Neural cell (in vitro differentiated cells): Measurements from ENCODE around the gene CACNA1H. TPM values are rescaled to one million over a fixed set of nuclear protein-coding genes. Genes with fewer than 3 reads are reported as not detected.

Experiments
- H2AFZ ChIP-seq: fragments of 200-600, 300-800 bp; sonication (generic), shearing (Covaris generic); 2 replicates; pipeline ENCODE4 v1.6.0; 2014; ENCODE audit warnings: low read depth, mild to moderate bottlenecking, antibody characterized with exemption, low read length, moderate library complexity
- H3F3A ChIP-seq: fragments of 200-600 bp; shearing (Covaris generic); 2 replicates; pipeline ENCODE4 v1.6.1; 2016; ENCODE audit warnings: mild to moderate bottlenecking, moderate library complexity, mixed read lengths, antibody characterized with exemption, low read length; ENCODE audit not compliant: insufficient read depth, poor library complexity, severe bottlenecking
- H3K27ac ChIP-seq: fragments of 200-600, 300-800 bp; sonication (generic), shearing (Covaris generic); 2 replicates; pipeline ENCODE4 v1.5.1; 2014; ENCODE audit warnings: mild to moderate bottlenecking, low read length, moderate library complexity
- H3K27me3 ChIP-seq: fragments of 300-800, 200-600 bp; sonication (generic), shearing (Covaris generic); 2 replicates; pipeline ENCODE4 v1.6.0; 2014; ENCODE audit warnings: mild to moderate bottlenecking, low read depth, low read length, moderate library complexity; ENCODE audit not compliant: insufficient read depth
- H3K36me3 ChIP-seq: fragments of 300-800, 200-600 bp; sonication (generic), shearing (Covaris generic); 2 replicates; pipeline ENCODE4 v1.5.1; 2014; ENCODE audit warnings: mild to moderate bottlenecking, antibody characterized with exemption, low read length, moderate library complexity; ENCODE audit not compliant: insufficient read depth
- H3K4me2 ChIP-seq: fragments of 300-800, 200-600 bp; sonication (generic), shearing (Covaris generic); 2 replicates; pipeline ENCODE4 v1.6.0; 2014; ENCODE audit warnings: mild to moderate bottlenecking, low read length
- H3K4me3 ChIP-seq: fragments of 300-800, 200-600 bp; sonication (generic), shearing (Covaris generic); 2 replicates; pipeline ENCODE4 v1.5.1; 2014; ENCODE audit warnings: mild to moderate bottlenecking, low read length, moderate library complexity
- H3K79me2 ChIP-seq: fragments of 200-600 bp; shearing (Covaris generic); replicated peaks from 2 replicates; pipeline ENCODE4 v1.6.0; 2014; ENCODE audit warnings: mild to moderate bottlenecking, low read length, moderate library complexity; ENCODE audit not compliant: insufficient read depth
- H3K9ac ChIP-seq: fragments of 300-800, 200-600 bp; sonication (generic), shearing (Covaris generic); 2 replicates; pipeline ENCODE4 v1.6.1; 2016; ENCODE audit warnings: mild to moderate bottlenecking, low read length, mixed read lengths
- H3K9me2 ChIP-seq: fragments of 200-600 bp; shearing (Covaris generic); 2 replicates; pipeline ENCODE4 v1.6.1; 2016; ENCODE audit warnings: mild to moderate bottlenecking, low read length, mixed read lengths; ENCODE audit not compliant: insufficient read depth
- H3K9me3 ChIP-seq: fragments of 200-600, 300-800 bp; sonication (generic), shearing (Covaris generic); 2 replicates; pipeline ENCODE4 v1.6.1; 2016; ENCODE audit warnings: mild to moderate bottlenecking, mixed run types, low read length, moderate library complexity, mixed read lengths
- H4K20me1 ChIP-seq: fragments of 200-600 bp; shearing (Covaris generic); 2 replicates; pipeline ENCODE4 v1.6.1; 2016; ENCODE audit warnings: mild to moderate bottlenecking, mixed run types; ENCODE audit not compliant: insufficient read depth
- CTCF ChIP-seq: fragments of 450-650 bp; IDR thresholded peaks from 2 replicates; pipeline ENCODE4 v1.5.1; 2014; ENCODE audit warnings: antibody characterized with exemption, mild to moderate bottlenecking, moderate library complexity; ENCODE audit not compliant: poor library complexity, severe bottlenecking
- EP300 ChIP-seq: fragments of 450-650 bp; conservative IDR thresholded peaks from 2 replicates; pipeline ENCODE4 v1.6.1; 2014; ENCODE audit warnings: antibody characterized with exemption, mild to moderate bottlenecking, moderate library complexity; ENCODE audit not compliant: poor library complexity, severe bottlenecking
- EZH2 ChIP-seq: fragments of 200-600, 300-800 bp; shearing (Covaris generic), sonication (generic); IDR thresholded peaks from 2 replicates; pipeline ENCODE4 v1.6.1; 2014; ENCODE audit warnings: antibody characterized with exemption, low read length, borderline replicate concordance, mild to moderate bottlenecking; ENCODE audit not compliant: insufficient read depth, poor library complexity, severe bottlenecking
- MXI1 ChIP-seq: fragments of 450-650 bp; conservative IDR thresholded peaks from 2 replicates; pipeline ENCODE4 v1.6.1; 2014; ENCODE audit warnings: antibody characterized with exemption, mild to moderate bottlenecking; ENCODE audit not compliant: poor library complexity, severe bottlenecking
- POLR2AphosphoS5 ChIP-seq: IDR thresholded peaks from 2 replicates; pipeline ENCODE4 v1.6.1; 2012
- RAD21 ChIP-seq: fragments of 450-650 bp; conservative IDR thresholded peaks from 2 replicates; pipeline ENCODE4 v1.6.1; 2014; ENCODE audit warnings: antibody characterized with exemption, mild to moderate bottlenecking, moderate library complexity
- REST ChIP-seq: IDR thresholded peaks from 2 replicates; pipeline ENCODE4 v1.6.1; 2012; ENCODE audit warnings: borderline replicate concordance
- SMC3 ChIP-seq: fragments of 450-650 bp; conservative IDR thresholded peaks from 2 replicates; pipeline ENCODE4 v1.6.1; 2014; ENCODE audit warnings: antibody characterized with exemption, mild to moderate bottlenecking, moderate library complexity; ENCODE audit not compliant: poor library complexity
- TAF1 ChIP-seq: IDR thresholded peaks from 2 replicates; pipeline ENCODE4 v1.6.1; 2012; ENCODE audit warnings: low read depth
- polyA plus RNA-seq: library from polyadenylated mRNA; depleted of rRNA; stranded (reverse); fragments of >200 nt; gene quantifications from 2 replicates; pipeline ENCODE4 v1.2.3, GENCODE V29; 2014

CACNA1H gene
- polyA plus RNA-seq, 1 donor from 2014 or later, result 27.7 TPM

- Histone ChIP-seq H3K79me2 (no peaks in the 10 kb centered on the region), H2AFZ (no peak overlapping the region), H3K4me3 (no peak overlapping the region), H4K20me1 (no peaks in the 10 kb centered on the region), H3K9me2 (no peaks in the 10 kb centered on the region), H3F3A (no peaks in the 10 kb centered on the region), H3K9me3 (no peaks in the 10 kb centered on the region), H3K27ac (no peak overlapping the region), H3K36me3 (no peaks in the 10 kb centered on the region), H3K27me3 (no peaks in the 10 kb centered on the region), H3K4me2 (no peak overlapping the region), H3K9ac (no peak overlapping the region)
- TF ChIP-seq EP300 (no peak), CTCF (no peak), SMC3 (no peak), EZH2 (no peak), MXI1 (no peak), RAD21 (no peak), POLR2AphosphoS5 (no peak), REST (no peak), TAF1 (no peak)
Observed at GRCh38 chr16:1112506-1113184, 40.3 kb upstream of the CACNA1H start.

DNA sequence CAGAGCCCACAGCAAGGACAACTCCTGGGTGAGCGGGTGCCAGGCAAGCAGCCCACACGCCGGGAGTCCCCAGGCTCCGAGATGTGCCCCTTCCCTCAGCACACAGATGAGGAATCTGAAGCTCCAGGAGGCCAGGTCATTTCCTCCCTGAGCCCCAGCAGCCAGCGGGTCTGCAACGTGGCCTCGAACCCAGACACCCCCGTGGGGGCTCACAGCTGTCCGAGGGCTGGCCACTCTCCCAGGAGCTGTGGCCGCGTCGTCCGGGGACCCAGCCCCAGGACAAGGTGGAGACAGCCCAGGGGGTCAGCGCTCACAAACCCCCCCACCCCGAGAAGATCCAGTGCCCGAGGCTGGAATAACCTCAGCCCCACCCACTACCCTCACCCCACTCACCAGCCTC, 39.4 kb upstream of the CACNA1H start:
- Histone ChIP-seq H3K9ac (no peak overlapping the region), H3K4me3 (no peak overlapping the region), H3F3A (no peaks in the 10 kb centered on the region), H3K79me2 (no peaks in the 10 kb centered on the region), H4K20me1 (no peaks in the 10 kb centered on the region), H3K4me2 (no peak overlapping the region), H3K27ac (no peak overlapping the region), H3K9me2 (no peaks in the 10 kb centered on the region), H2AFZ (no peak overlapping the region), H3K9me3 (no peaks in the 10 kb centered on the region), H3K27me3 (no peaks in the 10 kb centered on the region), H3K36me3 (no peaks in the 10 kb centered on the region)
- no peak for TF ChIP-seq EP300
- TF ChIP-seq TAF1, result no peak
